H9 (cell line): ENCODE measurements around the gene DOCK2. TPM values are rescaled to one million over a fixed set of nuclear protein-coding genes. Genes with fewer than 3 reads are reported as not detected.

Source experiments
- DNase-seq: peaks from one replicate; pipeline ENCODE4 v3.0.0-alpha.2; 2017
- H2AFZ ChIP-seq: one replicate; pipeline ENCODE4 v1.6.1; 2013; ENCODE audit warnings: mild to moderate bottlenecking, low read length, control low read depth, moderate library complexity
- H2AK5ac ChIP-seq: 2 replicates; pipeline ENCODE4 v1.6.1; 2013; ENCODE audit warnings: low read length, control low read depth, mixed read lengths; ENCODE audit not compliant: insufficient read length
- H2BK120ac ChIP-seq: one replicate; pipeline ENCODE4 v1.6.1; 2013; ENCODE audit warnings: low read depth, mild to moderate bottlenecking, low read length, control low read depth, inconsistent platforms; ENCODE audit not compliant: poor library complexity, severe bottlenecking
- H2BK12ac ChIP-seq: 2 replicates; pipeline ENCODE4 v1.6.1; 2013; ENCODE audit warnings: low read length, control low read depth, mixed read lengths, low read depth; ENCODE audit not compliant: insufficient read length
- H2BK15ac ChIP-seq: 2 replicates; pipeline ENCODE4 v1.6.1; 2013; ENCODE audit warnings: low read depth, low read length, control low read depth
- H2BK20ac ChIP-seq: one replicate; pipeline ENCODE4 v1.6.1; 2013; ENCODE audit warnings: low read depth, mild to moderate bottlenecking, low read length, control low read depth, inconsistent platforms; ENCODE audit not compliant: poor library complexity, severe bottlenecking
- H2BK5ac ChIP-seq: 2 replicates; pipeline ENCODE4 v1.6.1; 2013; ENCODE audit warnings: low read length, control low read depth, mixed read lengths; ENCODE audit not compliant: insufficient read length
- H3K14ac ChIP-seq: 2 replicates; pipeline ENCODE4 v1.6.1; 2013; ENCODE audit warnings: low read length, control low read depth; ENCODE audit not compliant: insufficient read depth
- H3K18ac ChIP-seq: 2 replicates; pipeline ENCODE4 v1.6.1; 2013; ENCODE audit warnings: low read depth, mild to moderate bottlenecking, mixed read lengths, low read length, control low read depth; ENCODE audit not compliant: insufficient read length
- H3K23ac ChIP-seq: 2 replicates; pipeline ENCODE4 v1.6.1; 2013; ENCODE audit warnings: low read length, control low read depth, mixed read lengths, low read depth; ENCODE audit not compliant: insufficient read length
- H3K23me2 ChIP-seq: 2 replicates; pipeline ENCODE4 v1.6.1; 2013; ENCODE audit warnings: low read depth, mild to moderate bottlenecking, mixed read lengths, low read length, control low read depth; ENCODE audit not compliant: insufficient read length, poor library complexity, severe bottlenecking
- H3K27ac ChIP-seq: 2 replicates; pipeline ENCODE4 v1.5.1; 2013; ENCODE audit warnings: low read length, control low read depth, mixed read lengths, low read depth; ENCODE audit not compliant: insufficient read length
- H3K27me3 ChIP-seq: 2 replicates; pipeline ENCODE4 v1.6.1; 2013; ENCODE audit warnings: low read length, control low read depth, inconsistent platforms; ENCODE audit not compliant: insufficient read depth
- H3K4ac ChIP-seq: 2 replicates; pipeline ENCODE4 v1.6.1; 2013; ENCODE audit warnings: low read depth, mild to moderate bottlenecking, control low read depth, inconsistent platforms, low read length, moderate library complexity
- H3K4me1 ChIP-seq: 2 replicates; pipeline ENCODE4 v1.6.1; 2013; ENCODE audit warnings: low read length, control low read depth, inconsistent platforms; ENCODE audit not compliant: insufficient read depth
- H3K4me2 ChIP-seq: 2 replicates; pipeline ENCODE4 v1.6.1; 2013; ENCODE audit warnings: low read length, control low read depth, mixed read lengths; ENCODE audit not compliant: insufficient read length, insufficient read depth
- H3K56ac ChIP-seq: 2 replicates; pipeline ENCODE4 v1.6.1; 2013; ENCODE audit warnings: low read depth, mild to moderate bottlenecking, mixed read lengths, low read length, control low read depth; ENCODE audit not compliant: insufficient read length
- H3K79me1 ChIP-seq: 2 replicates; pipeline ENCODE4 v1.6.1; 2013; ENCODE audit warnings: low read depth, mild to moderate bottlenecking, moderate library complexity, low read length, control low read depth, inconsistent platforms; ENCODE audit not compliant: insufficient read depth, poor library complexity, severe bottlenecking
- H3K79me2 ChIP-seq: 2 replicates; pipeline ENCODE4 v1.6.1; 2013; ENCODE audit warnings: low read length, control low read depth, inconsistent platforms; ENCODE audit not compliant: insufficient read depth
- H3K9ac ChIP-seq: 2 replicates; pipeline ENCODE4 v1.6.1; 2013; ENCODE audit warnings: low read length, control low read depth, mixed read lengths; ENCODE audit not compliant: insufficient read length; ENCODE audit errors: extremely low read depth
- H3K9me3 ChIP-seq: one replicate; pipeline ENCODE4 v1.6.1; 2013; ENCODE audit warnings: low read depth, low read length, inconsistent platforms; ENCODE audit not compliant: control insufficient read depth
- H3T11ph ChIP-seq: one replicate; pipeline ENCODE4 v1.6.1; 2013; ENCODE audit warnings: mild to moderate bottlenecking, low read length, control low read depth, inconsistent platforms
- H4K20me1 ChIP-seq: one replicate; pipeline ENCODE4 v1.6.1; 2013; ENCODE audit not compliant: control insufficient read depth, insufficient read length, insufficient read depth
- H4K5ac ChIP-seq: 2 replicates; pipeline ENCODE4 v1.6.1; 2013; ENCODE audit warnings: low read depth, mild to moderate bottlenecking, mixed read lengths, low read length, control low read depth; ENCODE audit not compliant: insufficient read length
- H4K8ac ChIP-seq: replicated peaks from 2 replicates; pipeline ENCODE4 v1.6.1; 2013; ENCODE audit warnings: low read length, control low read depth, mixed read lengths, low read depth; ENCODE audit not compliant: insufficient read length
- H4K91ac ChIP-seq: 2 replicates; pipeline ENCODE4 v1.6.1; 2013; ENCODE audit warnings: low read depth, mild to moderate bottlenecking, moderate library complexity, mixed read lengths, low read length, control low read depth; ENCODE audit not compliant: insufficient read length
- H3K27ac Mint-ChIP-seq, 3 experiments: 2 replicates in 2 of 3; 3 replicates in 1 of 3; pipeline ENCODE4 v1.8.0; 2020 to 2021; ENCODE audit warnings: mixed read lengths in 3 of 3, mild to moderate bottlenecking in 1 of 3, moderate library complexity in 1 of 3
- H3K27me3 Mint-ChIP-seq: 2 replicates; pipeline ENCODE4 v1.8.0; 2021; ENCODE audit warnings: low read depth, mild to moderate bottlenecking, moderate library complexity, mixed read lengths
- H3K36me3 Mint-ChIP-seq, 3 experiments: 2 replicates in 2 of 3; 3 replicates in 1 of 3; pipeline ENCODE4 v1.8.0; 2020 to 2021; ENCODE audit warnings: low read depth in 3 of 3, mixed read lengths in 3 of 3; ENCODE audit not compliant: insufficient read depth in 1 of 3
- H3K4me1 Mint-ChIP-seq, 2 experiments: 2 replicates each; pipeline ENCODE4 v1.8.0; 2020; ENCODE audit warnings: mixed read lengths in 2 of 2
- H3K4me3 Mint-ChIP-seq, 2 experiments: 2 replicates in 1 of 2; 3 replicates in 1 of 2; pipeline ENCODE4 v1.8.0; 2020 to 2021; ENCODE audit warnings: mild to moderate bottlenecking in 2 of 2, mixed read lengths in 2 of 2, moderate library complexity in 1 of 2
- H3K9me3 Mint-ChIP-seq, 2 experiments: 2 replicates in 1 of 2; 3 replicates in 1 of 2; pipeline ENCODE4 v1.8.0; 2020; ENCODE audit warnings: mild to moderate bottlenecking in 2 of 2, mixed read lengths in 2 of 2, moderate library complexity in 1 of 2
- WGBS: extraction: QIAGEN DNeasy Blood & Tissue Kit; methylation state at CpG from one replicate; pipeline ENCODE4 v1.1.7; 2013; ENCODE audit warnings: missing lambda C conversion rate, low lambda C conversion rate, mixed read lengths; ENCODE audit not compliant: insufficient read length; ENCODE audit errors: extremely low coverage; 5-methylcytosine and 5-hydroxymethylcytosine counted together
- total RNA-seq: library from RNA; stranded (reverse); gene quantifications from 2 replicates; pipeline ENCODE4 v1.2.1, GENCODE V29; 2021
- TF ChIP-seq, protein P1 (sequence below): fragments of 200-600 bp; sonication (generic); conservative IDR thresholded peaks from 3 replicates; pipeline ENCODE4 v1.8.0; 2021; ENCODE audit warnings: antibody characterized with exemption, mild to moderate bottlenecking

The DOCK2 gene
- total RNA-seq, 1 experiment from 2014 or later = 7.8 TPM

DNA sequence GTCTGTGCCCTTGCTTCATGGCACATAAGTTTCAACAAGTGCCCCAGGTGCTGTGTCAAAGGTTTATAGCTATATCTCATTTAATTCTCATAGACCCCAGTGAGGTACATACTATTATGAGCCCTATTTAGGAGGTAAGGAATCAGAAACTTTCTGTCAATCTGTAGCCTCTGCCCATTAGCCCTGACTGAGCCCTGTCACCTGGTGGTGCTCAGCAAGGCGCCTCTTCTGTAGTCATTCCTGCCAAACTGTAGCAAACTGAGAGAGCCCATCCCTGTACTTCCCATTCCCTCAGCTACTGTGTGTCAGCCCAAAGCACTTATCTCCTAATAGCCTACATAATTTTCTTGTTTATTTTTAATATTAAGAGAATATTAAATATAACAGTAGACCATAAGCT is 422.1 kb downstream of the DOCK2 start:
- Histone ChIP-seq H3K56ac (no peak overlapping the region), H3K27ac (no peak overlapping the region), H3K9me3 (no peaks in the 10 kb centered on the region), H2BK12ac (no peak overlapping the region), H3T11ph (no peak overlapping the region), H3K4ac (no peak overlapping the region), H3K23me2 (no peaks in the 10 kb centered on the region), H3K27me3 (no peaks in the 10 kb centered on the region), H3K4me2 (no peak overlapping the region), H4K20me1 (no peaks in the 10 kb centered on the region), H3K79me2 (0 out of 2 replicates have a peak, but pooled peaks cover 2% of the 10 kb centered on the region), H3K4me1 (no peaks in the 10 kb centered on the region), H4K8ac (no peak overlapping the region), H3K18ac (no peak overlapping the region), H2AK5ac (no peak overlapping the region), H2AFZ (no peak overlapping the region), H3K14ac (no peak overlapping the region), H3K9ac (no peak overlapping the region), H2BK120ac (no peak overlapping the region), H2BK15ac (no peak overlapping the region), H4K91ac (no peak overlapping the region), H3K23ac (no peak overlapping the region), H4K5ac (no peak overlapping the region), H2BK5ac (no peak overlapping the region), H2BK20ac (no peak overlapping the region), H3K79me1 (no peaks in the 10 kb centered on the region)
- H3K36me3 Mint-ChIP-seq = no peaks in the 10 kb centered on the region
- WGBS = no CpG with 5 or more reads among the region's 1 CpG
- H3K27me3 Mint-ChIP-seq = peaks cover 3% of the 10 kb centered on the region; the same call in 1 of the 2 replicates
- no peak overlapping the region for H3K4me3 Mint-ChIP-seq
- no peak for DNase-seq
- TF ChIP-seq, protein P1, sequence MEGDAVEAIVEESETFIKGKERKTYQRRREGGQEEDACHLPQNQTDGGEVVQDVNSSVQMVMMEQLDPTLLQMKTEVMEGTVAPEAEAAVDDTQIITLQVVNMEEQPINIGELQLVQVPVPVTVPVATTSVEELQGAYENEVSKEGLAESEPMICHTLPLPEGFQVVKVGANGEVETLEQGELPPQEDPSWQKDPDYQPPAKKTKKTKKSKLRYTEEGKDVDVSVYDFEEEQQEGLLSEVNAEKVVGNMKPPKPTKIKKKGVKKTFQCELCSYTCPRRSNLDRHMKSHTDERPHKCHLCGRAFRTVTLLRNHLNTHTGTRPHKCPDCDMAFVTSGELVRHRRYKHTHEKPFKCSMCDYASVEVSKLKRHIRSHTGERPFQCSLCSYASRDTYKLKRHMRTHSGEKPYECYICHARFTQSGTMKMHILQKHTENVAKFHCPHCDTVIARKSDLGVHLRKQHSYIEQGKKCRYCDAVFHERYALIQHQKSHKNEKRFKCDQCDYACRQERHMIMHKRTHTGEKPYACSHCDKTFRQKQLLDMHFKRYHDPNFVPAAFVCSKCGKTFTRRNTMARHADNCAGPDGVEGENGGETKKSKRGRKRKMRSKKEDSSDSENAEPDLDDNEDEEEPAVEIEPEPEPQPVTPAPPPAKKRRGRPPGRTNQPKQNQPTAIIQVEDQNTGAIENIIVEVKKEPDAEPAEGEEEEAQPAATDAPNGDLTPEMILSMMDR = no peak
- H3K4me1 Mint-ChIP-seq = no peaks in the 10 kb centered on the region
- H3K9me3 Mint-ChIP-seq = no peaks in the 10 kb centered on the region; a peak in 1 of 5 replicates
- no peak overlapping the region for H3K27ac Mint-ChIP-seq
